COLO668 (cell line): ENCODE data around the gene RTL10.

ENCODE experiments used
- DNase-seq: peaks from one replicate; lab custom pipeline; 2025; ENCODE audit not compliant: unreplicated experiment; lab: John Stamatoyannopoulos, UW

Gene RTL10

GRCh38 chr22:19825904-19826618 lies 28.6 kb downstream of the RTL10 start:
- DNase-seq = no peak

- no peak for DNase-seq
Observed at GRCh38 chr22:19824926-19825339, 29.7 kb downstream of the RTL10 start.

- peak; percentile 12 for DNase-seq
Observed at GRCh38 chr22:19824212-19824925, 30.3 kb downstream of the RTL10 start.

GRCh38 chr22:19823902-19824211 lies 30.8 kb downstream of the RTL10 start:
- peak; percentile 77 for DNase-seq

- DNase-seq = no peak
Observed at GRCh38 chr22:19823191-19823901, 31.3 kb downstream of the RTL10 start.

GRCh38 chr22:19822301-19823117 lies 32.2 kb downstream of the RTL10 start:
- DNase-seq = no peak

GRCh38 chr22:19821523-19822300 lies 33.0 kb downstream of the RTL10 start:
- DNase-seq = no peak

- DNase-seq = no peak
Observed at GRCh38 chr22:19820880-19821522, 33.7 kb downstream of the RTL10 start.

- DNase-seq = no peak
Observed at GRCh38 chr22:19819911-19820879, 34.5 kb downstream of the RTL10 start.

GRCh38 chr22:19819208-19819910 lies 35.3 kb downstream of the RTL10 start:
- no peak for DNase-seq

- no peak for DNase-seq
Observed at GRCh38 chr22:19818324-19819207, 36.1 kb downstream of the RTL10 start.

- DNase-seq = no peak
Observed at GRCh38 chr22:19816372-19817119, 38.1 kb downstream of the RTL10 start.

GRCh38 chr22:19815823-19816290 lies 38.8 kb downstream of the RTL10 start:
- no peak for DNase-seq

- no peak for DNase-seq
Observed at GRCh38 chr22:19815093-19815822, 39.4 kb downstream of the RTL10 start.

- DNase-seq = no peak
Observed at GRCh38 chr22:19814428-19814827, 40.2 kb downstream of the RTL10 start.

GRCh38 chr22:19812910-19813309 lies 41.8 kb downstream of the RTL10 start:
- DNase-seq = no peak
